ENCODE results near the gene SLC39A11. TPM values are rescaled to one million over a fixed set of nuclear protein-coding genes. Genes with fewer than 3 reads are reported as not detected.

SLC39A11 gene
- total RNA-seq, 1 experiment from 2014 or later = 15.8 TPM

- Mint-ChIP-seq H3K27me3 (ENCODE audit: insufficient read depth, unreplicated experiment) (no peaks in the 10 kb centered on the region), H3K4me3 (ENCODE audit: unreplicated experiment) (no peak overlapping the region), H3K36me3 (ENCODE audit: insufficient read depth, unreplicated experiment) (no peaks in the 10 kb centered on the region), H3K4me1 (ENCODE audit: insufficient read depth, unreplicated experiment) (peaks cover 7% of the 10 kb centered on the region), H3K9me3 (ENCODE audit: unreplicated experiment) (no peaks in the 10 kb centered on the region), H3K27ac (ENCODE audit: low read depth, unreplicated experiment) (no peak overlapping the region)
- POLR2A ChIA-PET = no interaction called here
- no TSS peak for BruUV-seq (replicated peaks)
- no peak for DNase-seq (ENCODE audit: unreplicated experiment)
- CTCF ChIA-PET = no interaction called here
- no peak for TF ChIP-seq CTCF (IDR thresholded peaks at IDR 0.05; ENCODE audit: unreplicated experiment)
- intact Hi-C loops (cut with micrococcal nuclease) = no loop called here
Measured at GRCh38 chr17:73066148-73066884, 26.2 kb downstream of the SLC39A11 start.

- POLR2A ChIA-PET = interaction anchor here (0.6 to 1.2 kb wide), 2 partner anchors 12 to 55 kb away, joined by 3 to 5 read pairs; no protein-coding TSS in a partner anchor
Measured at GRCh38 chr17:73065376-73065775, 27.1 kb downstream of the SLC39A11 start.

GRCh38 chr17:73064084-73064938 lies 28.2 kb downstream of the SLC39A11 start:
- no peaks in the 10 kb centered on the region for H3K27me3 Mint-ChIP-seq (ENCODE audit: insufficient read depth, unreplicated experiment)
- no peak for DNase-seq (ENCODE audit: unreplicated experiment)
- TF ChIP-seq CTCF (IDR thresholded peaks at IDR 0.05; ENCODE audit: unreplicated experiment) = no peak
- ChIA-PET POLR2A (interaction anchor here (1.2 kb wide), 1 partner anchor 11 kb away, joined by 5 read pairs; no protein-coding TSS in a partner anchor), CTCF (no interaction called here)
- H3K27ac Mint-ChIP-seq (ENCODE audit: low read depth, unreplicated experiment) = no peak overlapping the region
- intact Hi-C loops (cut with micrococcal nuclease) = no loop called here
- no peaks in the 10 kb centered on the region for H3K9me3 Mint-ChIP-seq (ENCODE audit: unreplicated experiment)
- H3K4me1 Mint-ChIP-seq (ENCODE audit: insufficient read depth, unreplicated experiment) = peaks cover 12% of the 10 kb centered on the region
- BruUV-seq (replicated peaks) = no TSS peak
- H3K4me3 Mint-ChIP-seq (ENCODE audit: unreplicated experiment) = no peak overlapping the region
- no peaks in the 10 kb centered on the region for H3K36me3 Mint-ChIP-seq (ENCODE audit: insufficient read depth, unreplicated experiment)

More at GRCh38 chr17:73065376-73065775, 27.1 kb downstream of the SLC39A11 start:
- no TSS peak for BruUV-seq (replicated peaks)
- H3K9me3 Mint-ChIP-seq (ENCODE audit: unreplicated experiment) = no peaks in the 10 kb centered on the region
- no peaks in the 10 kb centered on the region for H3K36me3 Mint-ChIP-seq (ENCODE audit: insufficient read depth, unreplicated experiment)
- H3K4me1 Mint-ChIP-seq (ENCODE audit: insufficient read depth, unreplicated experiment) = peaks cover 7% of the 10 kb centered on the region
- no peak overlapping the region for H3K27ac Mint-ChIP-seq (ENCODE audit: low read depth, unreplicated experiment)
- CTCF ChIA-PET = no interaction called here
- no peak for DNase-seq (ENCODE audit: unreplicated experiment)
- no peaks in the 10 kb centered on the region for H3K27me3 Mint-ChIP-seq (ENCODE audit: insufficient read depth, unreplicated experiment)
- H3K4me3 Mint-ChIP-seq (ENCODE audit: unreplicated experiment) = no peak overlapping the region
- intact Hi-C loops (cut with micrococcal nuclease) = no loop called here
- no peak for TF ChIP-seq CTCF (IDR thresholded peaks at IDR 0.05; ENCODE audit: unreplicated experiment)

- no TSS peak for BruUV-seq (replicated peaks)
- H3K27ac Mint-ChIP-seq (ENCODE audit: low read depth, unreplicated experiment) = no peak overlapping the region
- CTCF ChIA-PET = interaction anchor here (0.7 kb wide), 1 partner anchor 1124 kb away, joined by 3 read pairs; no protein-coding TSS in a partner anchor
- DNase-seq (ENCODE audit: unreplicated experiment) = no peak
- peaks cover 5% of the 10 kb centered on the region for H3K4me1 Mint-ChIP-seq (ENCODE audit: insufficient read depth, unreplicated experiment)
- intact Hi-C loops (cut with micrococcal nuclease) = no loop called here
- POLR2A ChIA-PET = interaction anchor here (0.8 kb wide), 1 partner anchor 9 kb away, joined by 3 read pairs; no protein-coding TSS in a partner anchor
- no peaks in the 10 kb centered on the region for H3K36me3 Mint-ChIP-seq (ENCODE audit: insufficient read depth, unreplicated experiment)
- no peaks in the 10 kb centered on the region for H3K27me3 Mint-ChIP-seq (ENCODE audit: insufficient read depth, unreplicated experiment)
- no peaks in the 10 kb centered on the region for H3K9me3 Mint-ChIP-seq (ENCODE audit: unreplicated experiment)
- H3K4me3 Mint-ChIP-seq (ENCODE audit: unreplicated experiment) = no peak overlapping the region
- TF ChIP-seq CTCF (IDR thresholded peaks at IDR 0.05; ENCODE audit: unreplicated experiment) = no peak
Measured at GRCh38 chr17:73062726-73063125, 29.8 kb downstream of the SLC39A11 start.
